Suppressor macrophage treated with lipopolysaccharide for 1 hour (primary cell): ENCODE results near the gene ANKLE1.
A peak's percentile ranks its signal among the peaks of the same experiment; 100 is the strongest.

Source experiments
- DNase-seq, 3 donors: peaks; one replicate each; pipeline ENCODE4 v3.0.0-alpha.2; 2020 to 2022

The ANKLE1 gene

DNA sequence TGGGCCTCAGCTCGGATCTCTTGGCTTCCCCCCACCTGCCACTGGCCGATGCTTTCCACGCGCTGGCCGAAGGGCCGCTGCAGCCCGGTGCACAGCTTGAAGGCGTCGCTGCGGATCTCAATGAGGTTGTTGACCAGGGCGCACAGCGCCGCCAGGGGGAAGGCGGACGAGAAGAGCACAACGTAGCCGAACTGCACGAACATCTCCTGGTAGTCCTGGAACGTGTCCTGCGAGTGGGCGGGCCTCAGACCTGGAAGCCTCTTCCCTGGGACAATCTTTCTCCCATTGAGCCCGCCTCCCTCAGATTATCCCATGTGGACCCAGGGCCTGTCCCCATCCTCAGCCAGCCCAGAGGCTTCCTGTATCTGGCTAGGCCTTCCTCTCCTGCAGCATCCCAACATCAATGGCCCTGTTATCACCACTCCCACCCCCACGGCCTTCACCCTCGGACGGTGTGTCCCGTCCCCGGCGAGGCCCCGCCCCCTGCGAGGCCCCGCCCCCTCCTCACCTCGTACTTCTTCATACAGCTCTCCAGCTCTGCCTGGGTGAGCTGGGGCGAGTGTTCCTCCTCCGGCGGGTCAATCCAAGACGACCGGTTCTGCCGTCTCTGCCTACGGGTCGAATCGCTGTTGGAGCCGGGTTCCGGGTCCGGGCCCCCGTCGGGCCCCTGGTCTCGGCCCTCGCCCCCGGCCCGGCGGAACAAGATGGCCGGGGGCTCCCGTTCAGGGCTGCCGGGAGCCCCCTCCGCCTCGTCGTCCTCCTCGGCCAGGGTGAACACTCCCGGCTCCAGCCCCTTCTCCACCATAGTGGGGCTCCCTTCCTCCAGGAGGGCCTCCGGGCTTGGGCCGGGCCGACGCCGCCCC, 46.2 kb downstream of the ANKLE1 start:
- DNase-seq, result peak; percentile 41 to 76 (median 53)

DNA sequence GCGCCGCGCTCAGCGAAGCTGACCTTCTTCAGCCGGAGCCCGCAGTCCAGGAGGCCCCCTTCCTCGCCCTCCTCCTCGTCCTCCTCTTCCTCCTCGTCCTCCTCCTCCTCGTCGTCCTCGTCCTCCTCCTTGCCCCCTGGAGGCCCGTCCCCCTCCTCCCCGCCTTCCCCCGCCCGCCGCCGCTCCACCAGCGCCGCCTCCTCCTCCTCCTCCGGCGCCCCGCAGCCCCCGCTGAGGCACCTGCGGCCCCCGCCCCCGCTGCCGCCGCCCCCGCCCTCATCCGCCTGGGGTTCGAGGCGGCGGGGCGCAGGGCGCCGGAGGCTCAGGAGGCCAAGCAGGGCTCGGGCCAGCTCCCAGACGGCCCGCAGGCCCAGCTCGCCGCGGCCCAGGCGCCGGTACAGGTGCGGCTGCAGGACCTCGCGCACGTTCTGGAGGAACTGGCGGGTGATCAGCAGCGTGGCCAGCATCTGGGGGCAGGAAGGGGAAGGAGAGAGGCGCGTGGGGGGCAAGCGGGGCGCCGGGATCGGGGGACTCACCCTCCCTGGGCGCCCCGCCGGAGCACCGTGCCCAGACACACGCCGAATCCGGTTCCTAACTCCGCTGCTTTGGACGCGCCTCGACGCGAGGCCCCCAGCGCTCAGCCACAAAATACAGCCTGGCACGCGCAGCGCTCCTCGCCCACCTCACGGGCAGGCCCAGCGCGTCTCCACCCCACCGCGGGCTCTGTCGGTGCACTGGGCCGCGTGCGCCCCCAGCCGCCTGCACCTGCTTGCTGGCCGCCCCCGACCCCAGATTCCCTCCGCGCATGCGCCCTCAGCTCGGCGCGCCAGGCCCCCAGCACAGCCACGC, 47.0 kb downstream of the ANKLE1 start:
- DNase-seq, result no peak

DNA sequence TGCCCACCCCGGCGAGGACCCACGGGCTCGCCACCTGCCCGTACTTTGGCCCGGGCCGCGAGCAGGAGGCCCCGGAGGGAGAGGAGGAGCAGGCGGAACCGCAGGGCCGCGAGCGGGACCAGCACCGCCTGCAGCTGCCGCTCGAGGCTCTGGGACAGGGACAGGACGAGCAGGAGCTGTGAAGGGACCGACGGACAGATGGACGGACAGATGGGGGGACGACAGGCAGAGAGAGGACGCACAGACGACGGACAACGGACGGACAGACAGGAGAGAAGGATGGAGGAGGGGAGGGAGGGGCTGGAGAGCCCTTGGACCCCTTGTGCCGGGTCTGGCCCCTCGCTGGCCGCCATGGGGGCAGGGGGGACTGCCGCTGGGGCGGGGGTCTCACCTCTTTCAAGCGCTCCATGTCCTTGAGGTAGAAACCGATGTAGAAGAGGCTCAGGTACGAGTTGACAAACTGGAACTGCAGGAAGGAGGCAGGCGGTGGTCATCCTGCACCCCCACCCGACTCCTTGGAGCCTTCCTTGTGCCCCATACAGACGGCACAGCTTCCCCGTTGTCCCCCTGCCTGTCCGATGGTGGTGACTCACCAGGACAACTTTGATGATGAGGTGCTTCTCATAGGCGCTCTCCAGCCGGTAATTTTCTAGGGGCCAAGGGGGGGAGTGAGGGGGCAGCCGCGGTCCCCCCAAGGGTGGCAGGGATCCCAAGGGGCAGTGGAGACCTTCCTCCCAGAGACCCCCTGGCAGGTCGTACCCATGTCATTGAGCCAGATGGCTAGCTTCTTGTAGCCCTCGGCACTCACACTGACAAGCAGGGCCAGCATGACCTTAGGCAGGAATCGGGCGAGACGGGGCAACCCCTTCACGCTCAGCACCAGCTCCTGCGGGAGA, 47.9 kb downstream of the ANKLE1 start:
- DNase-seq, result peak in 1 of 3 donors; percentile 22

DNA sequence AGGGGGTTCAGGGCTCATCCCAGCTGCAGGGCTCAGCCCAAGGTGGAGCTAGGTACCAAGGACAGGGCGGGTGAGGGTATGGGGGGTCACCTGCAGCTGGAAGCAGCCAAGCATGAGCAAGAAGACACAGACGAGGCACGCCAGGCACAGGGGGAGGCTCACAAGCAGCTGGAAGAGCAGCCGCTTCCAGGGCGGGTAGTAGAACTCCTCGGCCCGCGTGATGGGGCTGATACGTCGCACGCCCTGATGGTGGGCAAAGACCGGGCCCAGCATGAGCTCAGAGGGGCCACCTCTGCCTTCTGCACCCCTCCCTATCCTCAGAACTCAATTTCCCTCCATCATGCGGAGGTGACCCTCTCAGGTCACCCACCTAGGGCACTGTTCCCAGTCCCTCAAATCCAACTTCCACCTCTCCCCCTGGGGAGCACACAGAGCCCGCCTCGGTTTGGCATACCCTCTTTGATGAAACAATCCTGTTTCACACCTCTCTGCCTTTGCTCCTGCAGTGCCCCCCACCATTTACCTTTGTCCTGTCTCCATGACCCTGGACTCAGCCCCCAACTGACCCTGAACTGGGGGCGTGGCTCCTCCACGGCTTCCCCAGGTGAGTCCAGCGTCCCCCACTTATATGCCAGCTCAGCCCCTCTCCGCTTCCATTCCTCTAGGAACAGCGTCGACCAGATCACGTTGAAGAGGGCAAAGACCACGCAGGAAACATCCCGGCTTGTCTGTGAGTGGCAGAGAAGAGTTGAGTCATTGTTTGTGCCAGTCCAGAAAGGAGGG, 48.8 kb downstream of the ANKLE1 start:
- DNase-seq, result no peak

DNA sequence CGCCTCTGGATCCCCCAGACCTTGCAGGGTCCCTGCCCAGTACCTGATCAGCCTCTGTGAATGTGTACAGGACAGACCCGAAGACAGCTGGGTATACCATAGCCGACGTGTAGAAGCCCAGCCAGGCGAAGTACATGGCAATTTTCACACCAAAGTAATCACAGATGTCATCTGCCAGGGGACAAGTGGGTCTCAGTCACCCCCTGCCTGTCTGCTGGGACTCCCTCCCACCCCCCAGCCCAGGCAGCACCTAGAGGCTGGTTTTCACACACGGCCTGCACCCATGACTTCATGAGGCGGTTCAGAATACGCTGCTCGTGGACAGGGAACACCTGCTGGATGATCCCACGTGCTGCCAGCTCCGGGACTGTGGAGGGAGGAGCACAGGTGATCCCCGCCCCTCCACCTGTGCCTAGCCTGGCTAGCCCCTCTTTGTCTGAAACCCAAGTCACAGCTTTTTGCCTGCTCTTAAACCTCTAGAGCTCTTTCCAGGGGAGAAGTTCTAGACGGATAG, 49.4 kb downstream of the ANKLE1 start:
- DNase-seq, result no peak

DNA sequence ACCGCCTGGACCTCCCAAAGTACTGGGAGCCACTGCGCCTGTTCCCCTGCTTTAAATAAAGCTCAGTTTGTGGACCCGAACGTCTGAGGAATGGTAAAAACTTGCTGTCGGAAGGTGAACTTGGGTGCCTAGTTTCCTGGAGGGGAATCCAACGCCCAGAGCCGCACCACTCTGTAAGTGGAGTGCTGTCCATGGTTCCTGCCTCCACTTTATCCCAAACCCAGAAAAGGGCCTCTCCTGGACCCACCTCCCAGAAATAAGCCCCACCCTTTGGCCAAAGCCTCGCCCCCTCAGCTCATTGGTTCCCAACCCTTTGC, 50.6 kb downstream of the ANKLE1 start:
- DNase-seq, result no peak

DNA sequence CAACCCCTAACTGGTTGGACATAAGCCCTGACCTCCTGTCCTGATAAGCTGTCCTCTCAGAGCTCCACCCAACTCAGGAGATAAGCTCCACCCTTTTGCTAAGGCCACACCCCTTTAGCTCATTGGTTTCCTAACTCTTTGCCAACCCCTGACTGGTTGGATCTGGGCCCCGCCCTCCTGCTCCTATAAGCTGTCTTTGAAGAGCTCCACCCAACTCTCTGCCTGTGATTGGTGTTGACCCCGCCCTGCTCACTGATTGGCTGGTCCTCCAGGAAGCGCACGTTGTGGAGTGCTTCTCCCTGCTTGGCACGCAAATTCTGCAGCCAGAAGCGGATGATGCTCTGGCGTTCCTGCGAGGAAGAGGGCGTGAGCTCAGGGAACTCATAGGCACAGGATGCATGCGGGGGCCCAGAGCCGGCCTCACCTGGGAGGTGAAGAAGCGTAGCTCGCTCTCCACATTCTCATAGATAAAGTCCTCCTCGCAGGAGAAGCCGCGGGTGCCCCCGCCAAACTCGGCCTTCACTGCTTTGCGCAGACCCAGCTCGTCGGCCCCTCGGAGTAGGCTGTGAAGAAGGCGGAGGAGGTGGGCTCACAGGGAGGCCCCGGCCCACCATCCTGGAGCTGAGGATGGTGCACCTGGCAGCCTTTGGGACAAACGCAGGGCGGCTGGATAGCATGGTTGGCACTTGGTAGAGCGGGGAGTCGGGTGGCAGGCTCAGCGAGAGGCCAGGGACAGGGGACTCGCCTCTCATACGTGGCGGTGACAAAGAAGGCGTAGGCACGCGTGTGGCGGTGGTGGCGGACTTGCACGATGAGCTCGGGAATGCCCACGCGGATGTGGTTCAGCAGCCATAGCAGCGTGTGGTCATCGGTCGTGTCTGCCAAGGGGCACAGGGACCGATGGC, 51.2 kb downstream of the ANKLE1 start:
- DNase-seq, result peak; percentile 56 to 71 (median 67)

DNA sequence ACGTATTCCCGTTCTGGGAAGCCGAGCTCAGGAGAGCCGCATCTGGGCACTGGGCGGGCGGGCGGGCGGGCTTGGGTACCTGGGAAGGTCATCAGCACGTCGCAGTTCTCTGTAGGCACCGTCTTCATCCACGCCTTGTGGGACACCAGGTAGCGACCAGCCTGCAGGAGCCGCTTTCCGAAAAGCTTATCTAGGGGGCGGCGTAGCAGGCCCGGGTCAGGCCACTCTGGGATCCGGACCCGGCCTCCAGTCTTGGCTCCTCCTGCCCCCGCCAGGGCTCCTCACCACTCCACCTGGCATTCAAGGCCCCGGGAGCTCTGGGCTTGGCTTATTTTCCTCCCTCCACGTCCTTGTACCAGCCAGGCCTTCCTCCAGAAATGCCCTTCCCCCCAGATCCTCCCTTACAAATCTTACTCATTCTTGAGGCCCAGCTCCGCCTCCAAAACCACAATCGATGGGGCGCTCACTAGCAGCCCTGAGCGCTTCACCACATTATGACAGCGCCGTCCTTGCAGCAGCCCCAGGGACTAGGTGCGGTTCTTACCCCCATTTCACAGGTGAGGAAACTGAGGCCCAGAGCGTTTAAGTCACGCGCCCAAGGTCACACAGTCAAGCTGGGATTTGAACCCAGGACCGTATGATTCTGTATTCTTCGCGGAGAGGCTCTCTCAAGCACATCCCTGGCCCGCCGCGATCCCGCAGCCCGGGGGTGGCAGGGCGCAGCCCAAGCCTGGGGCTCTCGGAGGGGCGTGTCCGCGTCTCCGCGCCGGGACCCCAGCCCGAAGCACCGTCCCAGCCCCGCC, 52.1 kb downstream of the ANKLE1 start:
- peak; percentile 85 to 87 (median 85) for DNase-seq

DNA sequence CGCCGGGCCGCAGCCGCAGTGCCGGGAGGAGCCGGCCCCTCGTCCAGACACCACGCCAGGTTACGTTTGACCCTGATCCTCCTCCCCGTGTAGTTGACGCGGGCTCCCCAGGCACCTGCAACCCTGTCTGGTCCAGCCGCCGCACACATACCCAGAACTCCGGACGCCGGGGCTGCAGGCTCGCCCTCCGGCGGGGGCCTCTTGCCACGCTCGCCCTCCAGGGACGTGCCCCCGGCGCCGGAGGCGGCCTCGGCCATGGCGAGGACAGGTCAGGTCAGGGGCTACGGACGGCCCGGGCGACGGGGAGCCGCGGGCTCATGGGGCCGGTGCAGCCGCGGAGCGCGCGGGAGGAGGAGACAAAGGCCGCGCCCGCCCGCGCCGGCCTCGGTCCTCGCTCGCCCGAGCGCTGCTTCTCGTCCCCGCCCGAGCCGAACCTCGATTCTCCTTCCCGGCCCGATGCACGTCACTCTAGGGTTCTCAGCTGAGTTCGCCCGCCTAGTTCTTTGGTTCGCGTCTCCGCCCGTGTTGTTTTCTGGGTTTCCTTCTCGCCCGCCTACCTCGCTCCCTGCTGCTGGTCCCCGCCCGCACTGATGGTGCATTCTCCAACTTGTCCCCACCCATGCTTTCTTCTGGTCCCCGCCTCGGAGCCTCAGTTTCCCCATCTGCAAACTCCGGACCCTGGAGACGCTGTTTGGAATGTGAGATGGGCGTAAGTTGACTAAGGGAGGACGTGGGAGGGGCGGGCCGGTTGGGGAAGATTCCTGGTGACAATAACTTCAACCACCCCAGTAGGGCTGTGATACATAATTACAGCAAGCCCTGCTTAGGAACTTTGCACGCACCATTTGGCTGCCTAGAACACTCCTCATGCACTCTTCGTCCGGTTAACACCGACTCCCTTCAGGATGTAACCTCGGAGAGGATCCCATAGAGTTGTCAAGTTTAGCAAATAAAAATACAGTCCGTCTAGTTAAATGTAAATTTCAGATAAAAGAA, 53.0 kb downstream of the ANKLE1 start, which contains the start of gene ANO8:
Gene ANO8, minus strand, starts transcription at position 442 of the 996 bp plus-strand sequence. Its CDS starts 185 bp downstream, at position 257.
- DNase-seq, result peak; percentile 97 to 98 (median 98)

DNA sequence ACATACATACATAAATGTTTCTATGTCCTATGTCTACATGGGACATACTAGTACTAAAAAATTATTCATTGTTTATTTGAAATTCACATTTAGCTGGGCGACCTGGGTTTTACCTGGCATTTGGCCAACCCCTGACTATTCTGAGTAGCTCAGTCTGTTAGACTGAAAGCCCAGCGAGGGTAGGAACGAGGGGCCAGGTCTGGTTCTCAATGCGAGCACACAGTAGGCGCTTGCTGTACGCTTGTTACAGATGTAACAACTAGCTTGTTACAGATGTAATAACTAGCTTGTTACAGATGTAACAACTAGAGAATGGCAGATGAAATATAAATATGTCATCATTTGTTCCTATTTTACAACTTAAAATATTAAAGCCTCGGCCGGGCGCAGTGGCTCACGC, 53.9 kb downstream of the ANKLE1 start:
- no peak for DNase-seq
